ENCODE data around the gene KIF2C. TPM values are rescaled to one million over a fixed set of nuclear protein-coding genes. Genes with fewer than 3 reads are reported as not detected.

The KIF2C gene
- total RNA-seq, 4 donors from 2014 or later, result 0.46 to 0.55 TPM; not detected in 2

DNA sequence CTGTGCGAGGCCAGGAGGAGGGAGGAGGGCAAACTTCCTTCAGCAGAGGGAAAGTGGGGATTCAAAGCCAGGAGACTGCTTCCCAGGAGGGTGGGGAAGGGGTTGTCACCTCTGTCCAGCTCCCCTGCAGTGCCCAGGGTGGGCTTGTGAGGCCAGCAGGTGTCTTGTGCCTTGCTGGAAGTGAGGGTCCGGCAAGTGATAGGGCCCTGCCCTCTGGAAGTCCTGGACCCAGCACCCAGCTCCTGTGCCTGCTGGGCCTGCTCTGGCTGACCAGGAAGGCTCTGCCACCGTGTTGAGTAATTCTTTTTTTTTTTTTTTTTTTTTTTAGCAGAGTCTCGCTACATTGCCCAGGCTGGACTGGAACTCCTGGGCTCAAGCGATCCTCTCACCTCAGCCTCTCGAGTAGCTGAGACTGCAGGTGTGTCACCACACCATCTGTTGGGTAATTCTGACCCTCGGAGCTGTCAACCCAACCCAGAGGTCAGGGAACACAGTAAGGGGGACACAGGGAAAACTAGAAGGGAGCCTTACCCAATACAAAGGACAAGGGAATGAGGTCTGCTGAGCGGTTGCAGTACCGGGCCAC lies 47.3 kb downstream of the KIF2C start:
- DNase-seq (no peak), ATAC-seq (no peak)
- H3K4me1 ChIP-seq, result peaks cover 19 to 28% of the 10 kb centered on the region in 2 donors
- H3K4me3 ChIP-seq, result no peak overlapping the region
- no peak for TF ChIP-seq POLR2A (IDR thresholded peaks at IDR 0.05)
- TF ChIP-seq, protein P1, sequence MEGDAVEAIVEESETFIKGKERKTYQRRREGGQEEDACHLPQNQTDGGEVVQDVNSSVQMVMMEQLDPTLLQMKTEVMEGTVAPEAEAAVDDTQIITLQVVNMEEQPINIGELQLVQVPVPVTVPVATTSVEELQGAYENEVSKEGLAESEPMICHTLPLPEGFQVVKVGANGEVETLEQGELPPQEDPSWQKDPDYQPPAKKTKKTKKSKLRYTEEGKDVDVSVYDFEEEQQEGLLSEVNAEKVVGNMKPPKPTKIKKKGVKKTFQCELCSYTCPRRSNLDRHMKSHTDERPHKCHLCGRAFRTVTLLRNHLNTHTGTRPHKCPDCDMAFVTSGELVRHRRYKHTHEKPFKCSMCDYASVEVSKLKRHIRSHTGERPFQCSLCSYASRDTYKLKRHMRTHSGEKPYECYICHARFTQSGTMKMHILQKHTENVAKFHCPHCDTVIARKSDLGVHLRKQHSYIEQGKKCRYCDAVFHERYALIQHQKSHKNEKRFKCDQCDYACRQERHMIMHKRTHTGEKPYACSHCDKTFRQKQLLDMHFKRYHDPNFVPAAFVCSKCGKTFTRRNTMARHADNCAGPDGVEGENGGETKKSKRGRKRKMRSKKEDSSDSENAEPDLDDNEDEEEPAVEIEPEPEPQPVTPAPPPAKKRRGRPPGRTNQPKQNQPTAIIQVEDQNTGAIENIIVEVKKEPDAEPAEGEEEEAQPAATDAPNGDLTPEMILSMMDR (IDR thresholded peaks at IDR 0.05 in 4 of 5, conservative IDR thresholded peaks at IDR 0.05 in 1 of 5), result no peak
- no peaks in the 10 kb centered on the region for H3K9me3 ChIP-seq
- H3K36me3 ChIP-seq, result no peaks in the 10 kb centered on the region
- H3K27ac ChIP-seq, result peak overlapping the region; percentile 44 to 64 (median 55)
- in situ Hi-C loops (cut with MboI; ENCODE audit: low sequenced_read_pairs in 4 of 4) (loop anchor here in 2 of 4 donors (10.0 to 25.0 kb wide), 3 partner anchors 48 to 725 kb away; partner anchors contain the start of genes CCDC163 (in 1 of the 2), EIF2B3 (in 1 of the 2), MMACHC (in 1 of the 2) and PRDX1 (in 1 of the 2)), intact Hi-C loops (cut with DNase I; ENCODE audit: low total_unique reads) (loop anchor here (5.0 kb wide), 3 partner anchors 35 to 225 kb away; partner anchors contain the start of genes HECTD3 and UROD)
- no peaks in the 10 kb centered on the region for H3K27me3 ChIP-seq

DNA sequence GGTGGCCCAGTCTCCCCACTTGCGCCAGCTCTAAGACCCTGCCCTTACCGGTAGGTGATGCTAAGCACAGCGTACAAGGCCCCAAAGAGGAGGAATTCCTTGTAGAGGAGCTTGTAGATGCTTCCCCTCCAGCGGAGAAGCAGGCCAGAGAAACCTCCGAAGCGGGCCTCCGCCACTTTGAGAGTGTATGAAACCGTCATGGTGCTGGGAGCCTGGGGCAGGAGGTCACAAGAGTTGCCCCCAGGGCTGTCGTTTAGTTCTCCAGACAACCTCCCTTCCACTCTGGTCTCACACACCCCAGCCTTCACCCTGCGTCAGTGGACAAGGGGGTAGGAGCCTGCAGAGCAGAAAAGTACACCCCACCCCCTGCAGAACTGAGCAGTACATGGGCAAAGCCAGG lies 47.9 kb downstream of the KIF2C start:
- DNase-seq, result no peak
- in situ Hi-C loops (cut with MboI; ENCODE audit: low sequenced_read_pairs in 4 of 4) (loop anchor here in 2 of 4 donors (10.0 to 25.0 kb wide), 3 partner anchors 47 to 725 kb away; partner anchors contain the start of genes CCDC163 (in 1 of the 2), EIF2B3 (in 1 of the 2), MMACHC (in 1 of the 2) and PRDX1 (in 1 of the 2)), intact Hi-C loops (cut with DNase I; ENCODE audit: low total_unique reads) (loop anchor here (5.0 kb wide), 3 partner anchors 35 to 225 kb away; partner anchors contain the start of genes HECTD3 and UROD)
- no peak for ATAC-seq
- no peaks in the 10 kb centered on the region for H3K27me3 ChIP-seq
- H3K9me3 ChIP-seq, result no peaks in the 10 kb centered on the region
- peaks cover 19 to 28% of the 10 kb centered on the region in 2 donors for H3K4me1 ChIP-seq
- H3K36me3 ChIP-seq, result no peaks in the 10 kb centered on the region
- H3K4me3 ChIP-seq, result no peak overlapping the region
- no peak for TF ChIP-seq POLR2A (IDR thresholded peaks at IDR 0.05)
- TF ChIP-seq, protein P1 (IDR thresholded peaks at IDR 0.05 in 4 of 5, conservative IDR thresholded peaks at IDR 0.05 in 1 of 5), result no peak
- no peak overlapping the region for H3K27ac ChIP-seq

DNA sequence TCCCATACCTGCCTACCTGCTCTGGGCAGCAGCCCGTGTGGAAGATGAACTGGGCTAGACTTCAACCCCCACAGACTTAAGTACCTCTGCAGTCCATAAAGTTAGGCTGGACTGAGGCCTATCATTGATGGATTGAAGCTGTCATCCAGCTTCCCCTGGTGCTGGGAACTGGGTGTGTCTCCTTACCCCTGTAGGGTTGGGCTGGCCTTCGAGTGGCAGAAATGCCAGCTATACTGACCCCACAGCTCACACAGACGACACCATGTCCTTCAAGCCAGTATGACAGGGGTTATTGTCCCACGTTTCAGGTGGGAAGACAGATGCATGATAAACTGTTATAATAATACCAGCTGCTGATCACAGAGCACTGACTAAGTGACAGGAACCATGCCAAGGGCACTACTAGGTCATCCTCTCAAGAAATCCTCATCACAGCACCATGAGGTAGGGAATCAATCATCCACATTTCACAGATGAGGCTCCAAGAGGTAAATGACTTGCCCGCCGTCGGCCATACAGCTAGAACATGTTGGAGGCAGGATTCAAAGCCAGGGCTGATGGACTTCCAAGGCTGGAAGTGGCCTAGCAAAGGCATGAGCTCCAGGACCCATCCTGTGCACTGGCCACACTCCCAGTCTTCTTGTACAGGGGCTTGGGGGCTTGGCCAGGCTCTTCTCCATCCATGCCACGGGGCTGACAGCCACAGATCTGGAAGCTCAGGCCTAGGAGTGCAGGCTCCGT lies 48.7 kb downstream of the KIF2C start, which contains the start of gene BEST4:
Gene BEST4, minus strand, starts transcription at position 51 of the 741 bp plus-strand sequence. CDS start 465 bp downstream, outside the sequence.
- no peak for ATAC-seq
- Histone ChIP-seq H3K9me3 (no peaks in the 10 kb centered on the region), H3K4me1 (peaks cover 19 to 28% of the 10 kb centered on the region in 2 donors), H3K36me3 (no peaks in the 10 kb centered on the region), H3K27ac (no peak within 1 kb of the TSS), H3K4me3 (no peak within 1 kb of the TSS), H3K27me3 (no peaks in the 10 kb centered on the region)
- in situ Hi-C loops (cut with MboI; ENCODE audit: low sequenced_read_pairs in 4 of 4) (loop anchor here in 2 of 4 donors (10.0 to 25.0 kb wide), 3 partner anchors 47 to 724 kb away; partner anchors contain the start of genes CCDC163 (in 1 of the 2), EIF2B3 (in 1 of the 2), MMACHC (in 1 of the 2) and PRDX1 (in 1 of the 2)), intact Hi-C loops (cut with DNase I; ENCODE audit: low total_unique reads) (loop anchor here (5.0 kb wide), 3 partner anchors 34 to 224 kb away; partner anchors contain the start of genes HECTD3 and UROD)
- DNase-seq, result no peak
- TF ChIP-seq POLR2A (IDR thresholded peaks at IDR 0.05), result no peak
- TF ChIP-seq, protein P1 (IDR thresholded peaks at IDR 0.05 in 4 of 5, conservative IDR thresholded peaks at IDR 0.05 in 1 of 5), result no peak

DNA sequence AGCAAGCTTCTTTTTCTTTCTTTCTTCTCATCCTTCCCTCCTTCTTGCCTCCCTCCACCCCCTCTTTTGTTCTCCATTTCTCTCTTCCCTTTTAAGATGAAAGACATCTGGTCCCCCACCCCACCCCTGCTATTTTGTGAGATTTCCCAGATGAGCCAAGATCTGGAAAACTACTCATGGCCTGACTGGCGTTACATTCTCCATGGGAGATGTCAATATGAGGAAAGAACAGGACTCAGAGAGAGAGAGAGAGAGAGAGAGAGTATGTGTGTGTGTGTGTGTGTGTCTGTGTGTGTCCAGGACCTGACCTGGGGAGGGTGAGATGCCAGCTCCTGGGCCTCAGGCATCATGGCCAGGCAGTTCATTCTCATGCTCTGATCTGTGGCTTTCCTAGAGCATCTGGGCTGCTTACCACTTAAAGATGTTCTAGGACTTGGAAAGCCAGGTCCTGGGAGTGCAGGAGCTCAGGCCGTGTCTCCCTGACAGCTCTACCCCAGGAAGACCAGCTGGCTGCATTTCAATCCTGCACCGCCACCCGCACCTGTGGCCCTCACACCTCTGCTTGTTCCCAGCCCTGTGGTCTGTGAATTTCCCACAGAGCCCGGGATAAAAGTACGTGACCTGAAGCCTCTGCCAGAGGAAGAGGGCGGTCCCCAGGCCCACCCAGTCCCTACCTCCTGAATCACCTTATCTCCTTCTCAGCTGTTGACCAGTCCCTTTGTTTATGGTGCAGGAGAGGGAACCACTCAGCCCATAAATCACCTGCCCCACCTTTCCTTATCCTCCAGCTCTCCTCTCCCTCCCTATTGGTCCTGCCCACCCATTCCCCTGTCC lies 51.5 kb downstream of the KIF2C start:
- Histone ChIP-seq H3K36me3 (no peaks in the 10 kb centered on the region), H3K27me3 (no peaks in the 10 kb centered on the region), H3K4me1 (peaks cover 0 to 5% of the 10 kb centered on the region in 2 donors), H3K4me3 (no peak overlapping the region), H3K9me3 (no peaks in the 10 kb centered on the region), H3K27ac (no peak overlapping the region)
- in situ Hi-C loops (cut with MboI; ENCODE audit: low sequenced_read_pairs in 4 of 4), result loop anchor here in 1 of 4 donors (25.0 kb wide), 2 partner anchors 196 to 721 kb away; partner anchors contain the start of genes CCDC163, EIF2B3, MMACHC and PRDX1
- no peak for DNase-seq
- no peak for ATAC-seq
- intact Hi-C loops (cut with DNase I; ENCODE audit: low total_unique reads), result no loop called here
- TF ChIP-seq POLR2A (IDR thresholded peaks at IDR 0.05), result no peak
- TF ChIP-seq, protein P1 (IDR thresholded peaks at IDR 0.05 in 4 of 5, conservative IDR thresholded peaks at IDR 0.05 in 1 of 5), result no peak

Data from gastrocnemius medialis (tissue), 4 donors.